ENCODE data around the gene ACACB.

The ACACB gene

GRCh38 chr12:109115758-109116610 lies at the start of gene ACACB:
TSS of gene ACACB (plus strand) at chr12:109116587. CDS start at chr12:109139406, 22,819 bp downstream.
- no peak for DNase-seq (ENCODE audit: low spot score)

DNA sequence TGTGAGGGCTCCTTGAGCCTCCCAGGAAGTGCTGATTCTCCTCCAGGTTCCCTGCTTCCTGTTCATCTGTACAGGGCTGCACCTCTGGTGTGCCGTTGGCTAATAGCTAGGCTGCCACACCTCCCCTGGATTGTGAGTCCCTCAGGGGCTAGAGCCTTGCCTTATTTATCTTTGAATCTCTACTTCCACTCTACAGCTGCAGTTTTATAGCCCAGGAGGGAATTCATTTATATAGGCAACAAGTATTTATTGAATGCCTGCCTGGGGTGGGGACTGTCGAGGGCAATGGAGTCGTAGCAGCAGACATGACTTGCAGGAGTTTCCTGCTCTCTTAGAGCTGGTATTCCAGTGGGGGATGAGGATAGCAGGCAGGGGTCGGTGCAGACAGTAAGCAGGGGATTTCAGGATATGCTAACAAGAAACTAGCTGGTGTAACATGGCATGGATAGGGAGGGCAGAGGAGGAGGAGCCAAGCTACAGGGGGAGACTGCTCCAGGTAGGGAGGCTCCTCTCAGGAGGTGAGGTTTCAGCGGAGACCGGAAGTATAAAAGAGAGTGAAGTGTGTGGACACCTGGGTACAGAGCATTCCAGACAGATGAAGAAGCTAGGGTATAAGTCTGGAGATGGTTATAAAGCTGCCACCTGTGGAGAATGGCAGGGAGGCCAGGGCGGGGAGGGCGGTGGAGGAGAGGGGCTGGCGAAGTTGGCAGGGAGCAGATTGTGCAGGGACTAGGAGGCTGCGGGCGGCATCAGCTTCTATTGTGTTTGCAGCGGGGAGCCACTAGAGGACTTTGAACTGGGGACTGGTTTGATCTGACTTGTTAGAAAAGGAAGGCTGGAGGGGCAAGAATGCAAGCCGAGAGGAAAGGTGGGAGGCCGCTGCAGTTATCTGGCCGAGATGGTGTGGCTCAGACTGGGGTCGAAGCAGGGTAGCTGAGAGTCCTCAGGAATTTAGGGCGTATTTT lies 46.8 kb upstream of the ACACB start:
- DNase-seq (ENCODE audit: low spot score): no peak

GRCh38 chr12:109074866-109075265 lies 41.5 kb upstream of the ACACB start:
- no peak for DNase-seq (ENCODE audit: low spot score)

DNA sequence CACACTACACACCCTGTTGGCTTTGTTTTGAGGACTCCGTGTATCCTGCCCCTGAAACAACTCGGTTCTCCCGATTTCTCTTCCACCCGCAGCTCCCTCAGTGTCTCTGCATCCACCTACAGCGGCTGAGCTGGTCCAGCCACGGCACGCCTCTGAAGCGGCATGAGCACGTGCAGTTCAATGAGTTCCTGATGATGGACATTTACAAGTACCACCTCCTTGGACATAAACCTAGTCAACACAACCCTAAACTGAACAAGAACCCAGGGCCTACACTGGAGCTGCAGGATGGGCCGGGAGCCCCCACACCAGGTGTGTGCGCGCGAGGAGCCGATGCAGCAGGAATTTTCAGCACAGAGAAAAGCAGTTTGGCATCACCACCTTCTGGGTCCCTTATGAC lies 33.6 kb upstream of the ACACB start:
- no peak for DNase-seq (ENCODE audit: low spot score)

DNA sequence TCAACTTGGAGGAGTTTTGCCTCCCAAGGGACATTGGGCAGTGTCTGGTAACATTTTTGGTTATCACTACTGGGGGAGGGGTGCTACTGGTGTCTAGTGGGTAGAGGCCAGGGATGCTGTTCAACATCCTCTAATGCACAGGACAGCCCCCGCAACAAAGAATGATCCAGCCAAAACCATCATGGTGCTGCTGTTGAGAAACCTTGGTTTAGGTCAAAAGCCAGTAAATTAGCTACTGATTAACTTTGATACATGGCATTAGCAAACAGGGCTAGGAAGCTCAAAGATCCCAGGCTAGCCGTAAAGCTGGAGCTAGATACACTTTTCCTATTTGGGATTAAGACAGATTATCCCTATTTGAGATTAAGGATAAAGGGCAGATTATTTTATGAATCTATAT lies 32.0 kb upstream of the ACACB start:
- no peak for DNase-seq (ENCODE audit: low spot score)

DNA sequence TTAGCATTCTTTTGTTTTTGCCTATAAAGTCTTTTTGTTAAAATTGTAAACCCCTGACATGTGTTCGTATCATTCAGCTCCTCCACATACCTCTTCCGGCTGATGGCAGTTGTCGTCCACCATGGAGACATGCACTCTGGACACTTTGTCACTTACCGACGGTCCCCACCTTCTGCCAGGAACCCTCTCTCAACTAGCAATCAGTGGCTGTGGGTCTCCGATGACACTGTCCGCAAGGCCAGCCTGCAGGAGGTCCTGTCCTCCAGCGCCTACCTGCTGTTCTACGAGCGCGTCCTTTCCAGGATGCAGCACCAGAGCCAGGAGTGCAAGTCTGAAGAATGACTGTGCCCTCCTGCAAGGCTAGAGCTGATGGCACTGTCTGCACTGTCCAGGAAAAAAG lies 30.8 kb upstream of the ACACB start:
- no peak for DNase-seq (ENCODE audit: low spot score)

- no peak for DNase-seq (ENCODE audit: low spot score)
Observed at GRCh38 chr12:109087250-109087649, 29.1 kb upstream of the ACACB start.

- DNase-seq (ENCODE audit: low spot score): no peak
Observed at GRCh38 chr12:109088818-109089217, 27.6 kb upstream of the ACACB start.

GRCh38 chr12:109089683-109090082 lies 26.7 kb upstream of the ACACB start:
- no peak for DNase-seq (ENCODE audit: low spot score)

DNA sequence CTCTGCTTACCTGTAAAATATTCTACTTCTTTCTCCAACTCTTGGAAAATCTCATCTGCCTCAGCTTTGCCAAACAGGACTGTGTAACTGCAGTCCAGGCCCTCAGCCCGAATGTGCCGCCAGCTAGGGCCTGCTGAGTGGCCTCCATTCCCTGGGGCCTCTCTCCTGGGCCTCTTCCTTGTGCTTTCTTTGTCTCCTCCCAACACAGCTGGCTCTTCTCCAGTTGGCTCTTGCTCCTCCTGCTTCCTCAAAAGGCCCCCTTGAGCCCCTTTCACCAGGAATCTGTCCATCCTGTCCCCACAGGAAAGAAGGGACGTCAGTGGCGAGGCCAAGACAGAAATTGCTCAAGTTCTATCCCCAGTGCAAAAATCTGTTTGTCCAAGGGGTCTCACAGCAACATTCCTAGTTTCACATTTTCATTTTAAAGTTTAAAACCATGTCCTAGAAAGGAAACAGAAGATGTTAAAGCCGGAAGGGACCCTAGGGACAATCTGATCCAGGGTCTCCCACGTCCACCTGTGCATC lies 23.8 kb upstream of the ACACB start:
- no peak for DNase-seq (ENCODE audit: low spot score)

DNA sequence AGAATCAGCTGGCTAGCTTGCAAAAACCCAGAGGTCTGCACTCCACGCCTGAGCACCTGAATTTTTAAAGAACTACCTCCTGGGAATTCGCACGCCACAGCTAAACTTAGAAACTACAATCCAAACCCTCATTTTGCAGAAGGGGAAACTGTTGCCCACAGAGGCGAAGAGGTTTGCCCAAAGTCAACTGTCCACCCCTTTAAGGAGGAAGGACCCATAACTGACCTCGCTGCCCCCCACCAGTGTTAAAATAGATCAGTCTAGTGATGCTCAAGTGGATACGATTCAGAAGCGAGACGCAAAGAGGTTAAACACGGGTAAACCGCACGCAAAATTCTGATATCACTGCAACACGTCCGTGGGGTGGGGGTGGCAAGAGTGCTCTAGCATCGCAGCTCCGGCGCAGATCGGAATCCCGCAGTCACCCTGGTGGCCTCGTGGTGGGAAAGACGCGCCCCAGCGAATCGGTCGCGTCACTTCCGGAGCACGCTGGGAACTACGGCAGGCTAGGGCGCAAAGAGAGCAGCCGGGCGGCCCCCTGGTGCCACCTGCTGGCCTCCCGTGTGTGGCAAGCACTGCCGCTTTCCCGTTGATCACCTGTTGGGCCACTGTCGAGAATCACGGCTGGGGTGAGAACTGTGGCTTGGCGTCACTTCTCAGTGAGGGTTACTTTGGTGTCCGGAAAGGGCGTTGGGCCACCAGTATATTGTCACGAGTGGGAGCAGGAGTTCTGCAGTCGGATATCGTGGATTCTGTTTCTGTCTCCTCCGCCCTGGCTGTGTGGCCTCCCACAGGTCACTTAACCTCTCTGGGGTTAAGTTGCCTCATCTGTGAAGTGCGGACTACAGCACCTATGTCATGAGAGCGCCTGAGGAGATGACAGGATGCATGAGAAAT lies 23.1 kb upstream of the ACACB start, which contains the start of gene ALKBH2:
Gene ALKBH2 (minus strand): TSS at position 451 of the 897 bp plus-strand sequence. CDS start 686 bp downstream, outside the sequence.
- peak; percentile 93 for DNase-seq (ENCODE audit: low spot score)

DNA sequence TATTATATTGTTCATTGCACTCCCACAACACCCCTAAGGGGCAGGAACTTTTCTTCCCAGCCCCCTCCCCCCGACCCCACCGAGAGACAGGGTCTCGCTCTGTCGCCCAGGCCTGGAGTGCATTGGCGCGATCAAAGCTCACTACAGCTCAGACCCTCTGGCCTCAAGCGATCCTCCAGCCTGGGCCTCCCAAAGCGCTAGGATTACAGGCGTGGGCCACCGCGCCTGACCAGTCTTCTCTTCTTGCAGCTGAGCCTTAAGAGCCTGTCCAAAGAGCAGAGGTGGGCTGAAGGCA lies 19.3 kb upstream of the ACACB start:
- no peak for DNase-seq (ENCODE audit: low spot score)

DNA sequence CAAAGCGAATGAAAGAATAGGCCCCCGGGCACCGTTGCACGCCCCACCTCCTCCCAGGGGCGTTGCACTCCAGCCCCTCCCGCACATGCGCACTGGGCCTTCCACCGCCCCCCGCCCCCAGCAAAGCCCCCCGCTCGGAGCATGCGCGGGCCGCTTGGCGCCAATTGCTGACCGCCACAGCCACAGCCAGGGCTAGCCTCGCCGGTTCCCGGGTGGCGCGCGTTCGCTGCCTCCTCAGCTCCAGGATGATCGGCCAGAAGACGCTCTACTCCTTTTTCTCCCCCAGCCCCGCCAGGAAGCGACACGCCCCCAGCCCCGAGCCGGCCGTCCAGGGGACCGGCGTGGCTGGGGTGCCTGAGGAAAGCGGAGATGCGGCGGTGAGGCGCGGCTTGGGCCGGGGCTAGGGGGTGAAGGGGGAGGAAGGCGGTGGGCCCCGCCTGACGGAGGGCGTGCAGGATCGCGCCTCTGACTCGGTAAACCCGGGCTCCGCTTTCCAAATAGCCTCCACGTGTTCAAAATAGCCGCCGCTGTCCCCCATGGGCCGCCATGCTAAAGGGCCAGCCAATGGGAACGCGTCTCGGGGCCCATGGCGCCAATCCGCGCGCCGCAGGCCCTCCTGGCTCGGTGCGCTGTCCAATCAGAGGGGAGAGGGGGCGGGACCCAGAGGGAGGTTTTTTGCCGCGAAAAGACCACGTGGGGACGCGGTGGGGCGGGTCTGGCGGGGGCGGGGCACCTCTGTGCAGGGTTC lies 18.8 kb upstream of the ACACB start, which contains the start of gene UNG:
Gene UNG (plus strand): TSS at position 163 of the 748 bp plus-strand sequence. CDS start 83 bp downstream, at position 246.
- peak; percentile 100 for DNase-seq (ENCODE audit: low spot score)

DNA sequence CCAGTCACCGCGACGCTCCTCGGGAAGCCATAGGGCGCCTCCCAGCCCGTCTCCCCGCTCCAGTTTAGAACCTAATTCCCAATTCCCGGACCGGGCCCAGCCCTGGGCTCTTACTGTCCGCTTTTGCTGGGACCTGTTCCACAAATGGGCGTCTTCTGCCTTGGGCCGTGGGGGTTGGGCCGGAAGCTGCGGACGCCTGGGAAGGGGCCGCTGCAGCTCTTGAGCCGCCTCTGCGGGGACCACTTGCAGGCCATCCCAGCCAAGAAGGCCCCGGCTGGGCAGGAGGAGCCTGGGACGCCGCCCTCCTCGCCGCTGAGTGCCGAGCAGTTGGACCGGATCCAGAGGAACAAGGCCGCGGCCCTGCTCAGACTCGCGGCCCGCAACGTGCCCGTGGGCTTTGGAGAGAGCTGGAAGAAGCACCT lies 18.2 kb upstream of the ACACB start:
- peak; percentile 47 for DNase-seq (ENCODE audit: low spot score)

DNA sequence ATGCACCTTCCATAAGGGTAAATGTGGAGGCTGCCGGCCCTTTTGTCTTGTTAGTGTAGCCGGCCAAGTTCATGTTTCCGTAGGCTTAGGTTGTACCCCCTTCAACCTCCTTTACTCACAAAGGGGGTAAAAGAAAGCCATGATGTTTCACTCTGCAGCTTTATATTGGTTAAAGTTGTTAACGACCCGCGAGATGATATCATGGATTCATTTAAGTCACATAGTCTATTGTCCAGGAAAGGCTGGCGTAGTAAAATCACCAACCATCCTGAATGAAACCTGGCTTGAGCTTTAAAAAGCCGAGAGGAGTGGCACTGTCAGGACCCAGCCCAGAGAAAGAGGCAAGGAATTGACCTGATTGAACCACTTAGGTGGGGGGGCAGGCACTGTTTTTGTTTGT lies 17.7 kb upstream of the ACACB start:
- peak; percentile 27 for DNase-seq (ENCODE audit: low spot score)

DNA sequence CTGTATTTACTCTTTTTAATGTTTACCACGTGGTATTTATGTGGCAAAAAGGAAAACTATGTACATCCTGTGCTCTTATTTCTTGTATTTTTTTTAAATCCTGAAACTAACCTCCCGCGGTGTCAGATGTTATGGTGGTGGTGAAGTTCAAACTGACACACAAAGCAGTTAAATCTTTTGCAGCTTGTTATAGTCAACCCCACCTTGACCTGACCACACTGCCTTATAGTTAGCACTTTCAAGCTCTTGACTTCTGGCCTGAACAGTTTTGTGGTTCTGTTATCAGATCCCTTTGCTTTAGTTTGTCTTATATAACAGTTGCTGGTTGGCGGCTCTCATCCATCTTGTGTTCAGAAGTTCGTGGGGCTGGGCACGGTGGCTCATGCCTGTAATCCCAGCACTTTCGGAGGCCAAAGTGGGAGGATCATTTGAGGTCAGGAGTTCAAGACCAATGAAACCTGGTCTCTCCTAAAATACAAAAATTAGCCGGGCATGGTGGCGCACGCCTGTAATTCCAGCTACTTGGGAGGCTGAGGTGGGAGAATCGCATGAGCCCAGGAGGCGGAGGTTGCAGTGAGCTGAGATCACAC lies 16.9 kb upstream of the ACACB start:
- no peak for DNase-seq (ENCODE audit: low spot score)

DNA sequence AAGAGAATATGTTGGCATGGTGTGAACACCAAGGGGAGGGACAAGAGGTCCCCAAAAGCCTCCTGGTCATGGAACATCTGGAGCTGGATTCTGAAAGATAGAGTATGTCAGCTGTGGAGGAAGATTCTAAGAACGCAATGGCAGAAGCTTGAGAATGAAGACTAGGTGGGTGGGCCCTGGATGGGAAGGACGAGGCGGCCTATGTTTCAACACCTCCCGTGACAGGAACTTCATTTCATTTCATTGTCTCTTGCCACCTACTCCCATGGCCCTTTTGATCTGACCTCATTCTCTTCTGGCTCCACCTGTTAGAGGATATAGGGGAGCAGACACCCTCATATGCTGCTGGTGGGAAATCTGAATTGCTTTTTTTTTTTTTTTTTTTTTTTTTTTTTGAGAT lies 15.6 kb upstream of the ACACB start:
- no peak for DNase-seq (ENCODE audit: low spot score)

- no peak for DNase-seq (ENCODE audit: low spot score)
Observed at GRCh38 chr12:109102491-109102890, 13.9 kb upstream of the ACACB start.

GRCh38 chr12:109105176-109105575 lies 11.2 kb upstream of the ACACB start:
- no peak for DNase-seq (ENCODE audit: low spot score)

- DNase-seq (ENCODE audit: low spot score): no peak
Observed at GRCh38 chr12:109109746-109110350, 6.5 kb upstream of the ACACB start.

Data from hepatic stellate cell (primary cell).